Measurements from ENCODE around the gene PAQR5.

- TF ChIP-seq CTCF (IDR thresholded peaks at IDR 0.05) = no peak
- no peak for TF ChIP-seq POLR2A (IDR thresholded peaks at IDR 0.05)
Measured at GRCh38 chr15:69275933-69276560, 22.7 kb upstream of the PAQR5 start.
